Measurements from ENCODE around the gene STK36. TPM values are rescaled to one million over a fixed set of nuclear protein-coding genes. Genes with fewer than 3 reads are reported as not detected.

Gene STK36
- total RNA-seq, 1 experiment from 2014 or later = 38.7 TPM

- no peak overlapping the region for H2AFZ ChIP-seq (ENCODE audit: low read length)
- Mint-ChIP-seq H3K4me3 (no peak overlapping the region), H3K27ac (no peak overlapping the region; a peak in 2 of 7 replicates), H3K4me1 (peaks cover 9 to 13% of the 10 kb centered on the region in 2 experiments), H3K9me3 (peaks cover 0 to 4% of the 10 kb centered on the region in 2 experiments; a peak in 3 of 5 replicates), H3K27me3 (ENCODE audit: low read depth) (no peaks in the 10 kb centered on the region; the same call in 1 of the 2 replicates), H3K36me3 (ENCODE audit: insufficient read depth in 1 of 3, low read depth in 3 of 3) (peaks cover 4 to 23% (median 19%) of the 10 kb centered on the region in 3 experiments; a peak in 6 of 7 replicates)
- H2BK120ac ChIP-seq (ENCODE audit: low read depth, low read length, poor library complexity, severe bottlenecking) = no peak overlapping the region
- no peak overlapping the region for H2BK5ac ChIP-seq (ENCODE audit: insufficient read length, low read length)
- H3K23ac ChIP-seq (ENCODE audit: insufficient read length, low read depth, low read length) = no peak overlapping the region
- no peak overlapping the region for H2AK5ac ChIP-seq (ENCODE audit: insufficient read length, low read length)
- no peak overlapping the region for H3K18ac ChIP-seq (ENCODE audit: insufficient read length, low read depth, low read length)
- no peak overlapping the region for H3K14ac ChIP-seq (ENCODE audit: insufficient read depth, low read length)
- no peak overlapping the region for H3K27ac ChIP-seq (ENCODE audit: insufficient read length, low read depth, low read length)
- no peak overlapping the region for H2BK15ac ChIP-seq (ENCODE audit: low read depth, low read length)
- H3K27me3 ChIP-seq (ENCODE audit: insufficient read depth, low read length) = no peaks in the 10 kb centered on the region
- no peak for DNase-seq
- H4K5ac ChIP-seq (ENCODE audit: insufficient read length, low read depth, low read length) = no peak overlapping the region
- no peak overlapping the region for H3K9ac ChIP-seq (ENCODE audit: extremely low read depth, insufficient read length, low read length)
- TF ChIP-seq CTCF (conservative IDR thresholded peaks at IDR 0.05) = no peak
- no peak overlapping the region for H2BK12ac ChIP-seq (ENCODE audit: insufficient read length, low read depth, low read length)
- no CpG with 5 or more reads among the region's 4 CpGs for WGBS (ENCODE audit: extremely low coverage, insufficient read length, low lambda C conversion rate)
- H3K23me2 ChIP-seq (ENCODE audit: insufficient read length, low read depth, low read length, poor library complexity, severe bottlenecking) = no peaks in the 10 kb centered on the region
- no peaks in the 10 kb centered on the region for H4K20me1 ChIP-seq (ENCODE audit: control insufficient read depth, insufficient read depth, insufficient read length)
- no peaks in the 10 kb centered on the region for H3K79me1 ChIP-seq (ENCODE audit: insufficient read depth, low read depth, low read length, poor library complexity, severe bottlenecking)
- H3K9me3 ChIP-seq (ENCODE audit: control insufficient read depth, low read depth, low read length) = no peaks in the 10 kb centered on the region
- H4K8ac ChIP-seq (replicated peaks; ENCODE audit: insufficient read length, low read depth, low read length) = no peak overlapping the region
- no peaks in the 10 kb centered on the region for H3K79me2 ChIP-seq (ENCODE audit: insufficient read depth, low read length)
- no peak overlapping the region for H3K4ac ChIP-seq (ENCODE audit: low read depth, low read length)
- H4K91ac ChIP-seq (ENCODE audit: insufficient read length, low read depth, low read length) = no peak overlapping the region
- no peak overlapping the region for H2BK20ac ChIP-seq (ENCODE audit: low read depth, low read length, poor library complexity, severe bottlenecking)
- H3K4me1 ChIP-seq (ENCODE audit: insufficient read depth, low read length) = no peaks in the 10 kb centered on the region
- H3K4me2 ChIP-seq (ENCODE audit: insufficient read depth, insufficient read length, low read length) = no peak overlapping the region
- H3K56ac ChIP-seq (ENCODE audit: insufficient read length, low read depth, low read length) = no peak overlapping the region
- H3T11ph ChIP-seq (ENCODE audit: low read length) = no peak overlapping the region
Measured at GRCh38 chr2:218703341-218703740, 31.5 kb downstream of the STK36 start.

Data from H9 (cell line).